ENCODE data around the gene DNAJC22.
A peak's percentile ranks its signal among the peaks of the same experiment; 100 is the strongest.

Gene DNAJC22

DNA sequence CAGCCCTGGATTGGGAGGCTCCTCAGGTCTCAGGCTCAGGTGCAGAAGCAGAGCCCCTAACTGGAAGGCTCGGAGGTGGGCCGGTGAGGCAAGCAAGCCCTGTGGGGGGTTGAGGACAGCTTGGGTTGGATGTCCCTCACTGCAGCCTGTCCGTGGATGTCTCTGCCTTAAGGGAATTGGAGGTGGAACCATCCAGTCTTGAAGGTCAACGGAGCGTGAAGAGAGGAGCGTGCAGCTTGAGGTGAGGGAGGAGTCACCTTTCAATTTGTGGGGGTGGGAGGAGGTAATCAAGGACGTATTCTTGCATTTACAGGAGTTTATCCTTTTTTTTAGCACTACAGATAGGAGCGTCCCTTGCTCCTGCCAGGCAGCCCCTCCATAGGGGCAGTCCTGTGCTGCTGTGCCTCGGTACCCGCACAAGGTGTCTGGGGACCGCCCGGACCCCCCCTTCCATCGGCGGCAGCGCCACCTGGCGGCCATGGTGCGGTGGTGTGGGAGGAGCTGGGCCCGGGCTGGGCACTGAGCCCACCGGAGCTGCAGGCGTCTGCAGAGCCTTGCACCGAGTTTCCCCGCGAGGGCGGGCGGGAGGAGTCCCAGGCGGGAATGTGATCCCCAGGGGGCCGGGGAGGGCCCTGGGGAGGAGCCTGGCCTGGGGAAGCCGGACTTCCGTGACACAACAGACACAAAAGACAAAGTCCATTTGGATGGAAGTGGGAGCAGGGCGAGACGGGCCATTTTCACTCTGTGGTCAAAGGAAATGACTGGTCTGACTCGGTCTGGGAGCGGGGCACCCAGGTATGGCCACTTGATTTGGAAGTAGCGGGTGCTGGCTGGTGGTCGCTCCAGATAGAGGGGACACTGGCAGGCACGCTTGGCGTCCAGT, 864 bp downstream of the DNAJC22 start:
- Mint-ChIP-seq H3K27me3 (peaks cover 98% of the 10 kb centered on the region), H3K36me3 (no peaks in the 10 kb centered on the region), H3K9me3 (no peaks in the 10 kb centered on the region), H3K27ac (peak overlapping the region; percentile 71), H3K4me3 (peak overlapping the region; percentile 78), H3K4me1 (peaks cover 57% of the 10 kb centered on the region)
- ATAC-seq: peak; percentile 78

DNA sequence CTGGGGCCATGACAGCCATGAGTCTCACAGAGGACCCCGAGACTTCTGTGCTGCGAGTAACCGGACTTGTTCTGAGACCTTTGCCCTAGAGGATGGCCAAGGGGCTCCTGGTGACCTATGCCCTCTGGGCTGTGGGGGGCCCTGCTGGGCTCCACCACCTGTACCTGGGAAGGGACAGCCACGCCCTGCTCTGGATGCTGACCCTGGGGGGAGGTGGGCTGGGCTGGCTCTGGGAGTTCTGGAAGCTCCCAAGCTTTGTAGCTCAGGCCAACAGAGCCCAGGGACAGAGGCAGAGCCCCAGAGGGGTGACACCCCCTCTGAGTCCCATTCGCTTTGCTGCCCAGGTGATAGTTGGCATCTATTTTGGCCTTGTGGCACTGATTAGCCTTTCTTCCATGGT, 2.1 kb downstream of the DNAJC22 start:
- Mint-ChIP-seq H3K4me1 (peaks cover 44% of the 10 kb centered on the region), H3K27me3 (peaks cover 96% of the 10 kb centered on the region), H3K27ac (no peak overlapping the region), H3K36me3 (no peaks in the 10 kb centered on the region), H3K4me3 (no peak overlapping the region), H3K9me3 (no peaks in the 10 kb centered on the region)
- ATAC-seq: no peak

DNA sequence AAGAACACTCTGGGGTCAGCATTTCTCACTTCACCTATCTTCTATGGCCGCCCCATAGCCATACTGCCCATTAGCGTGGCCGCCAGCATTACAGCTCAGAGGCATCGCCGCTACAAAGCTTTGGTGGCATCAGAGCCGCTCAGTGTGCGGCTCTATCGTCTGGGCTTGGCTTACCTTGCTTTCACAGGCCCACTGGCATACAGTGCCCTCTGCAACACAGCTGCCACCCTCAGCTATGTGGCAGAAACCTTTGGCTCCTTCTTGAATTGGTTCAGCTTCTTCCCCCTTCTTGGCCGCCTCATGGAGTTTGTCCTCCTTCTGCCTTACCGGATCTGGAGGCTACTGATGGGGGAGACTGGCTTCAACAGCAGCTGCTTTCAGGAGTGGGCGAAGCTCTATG, 2.6 kb downstream of the DNAJC22 start:
- no peaks in the 10 kb centered on the region for H3K36me3 Mint-ChIP-seq
- ATAC-seq: no peak
- no peak overlapping the region for H3K27ac Mint-ChIP-seq
- peaks cover 39% of the 10 kb centered on the region for H3K4me1 Mint-ChIP-seq
- H3K27me3 Mint-ChIP-seq: peaks cover 95% of the 10 kb centered on the region
- no peaks in the 10 kb centered on the region for H3K9me3 Mint-ChIP-seq
- no peak overlapping the region for H3K4me3 Mint-ChIP-seq

DNA sequence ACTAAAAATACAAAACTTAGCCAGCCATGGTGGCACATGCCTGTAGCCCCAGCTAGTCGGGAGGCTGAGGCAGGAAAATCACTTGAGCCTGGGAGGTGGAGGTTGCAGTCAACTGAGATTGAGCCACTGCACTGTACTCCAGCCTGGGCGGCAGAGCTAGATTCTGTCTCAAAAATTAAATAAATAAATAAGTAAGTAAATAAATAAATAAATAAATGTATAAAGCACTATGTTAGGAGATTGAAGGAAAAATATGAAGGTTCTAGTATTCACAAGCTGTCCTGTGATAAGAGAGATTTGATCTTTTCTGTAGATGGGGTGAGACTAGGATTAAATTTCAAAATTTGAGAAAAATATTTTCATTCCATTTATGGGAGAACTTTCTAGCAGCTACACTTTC, 5.7 kb downstream of the DNAJC22 start:
- no peak overlapping the region for H3K4me3 Mint-ChIP-seq
- H3K27ac Mint-ChIP-seq: no peak overlapping the region
- H3K27me3 Mint-ChIP-seq: peaks cover 72% of the 10 kb centered on the region
- H3K9me3 Mint-ChIP-seq: no peaks in the 10 kb centered on the region
- H3K36me3 Mint-ChIP-seq: no peaks in the 10 kb centered on the region
- H3K4me1 Mint-ChIP-seq: peaks cover 10% of the 10 kb centered on the region
- ATAC-seq: no peak

DNA sequence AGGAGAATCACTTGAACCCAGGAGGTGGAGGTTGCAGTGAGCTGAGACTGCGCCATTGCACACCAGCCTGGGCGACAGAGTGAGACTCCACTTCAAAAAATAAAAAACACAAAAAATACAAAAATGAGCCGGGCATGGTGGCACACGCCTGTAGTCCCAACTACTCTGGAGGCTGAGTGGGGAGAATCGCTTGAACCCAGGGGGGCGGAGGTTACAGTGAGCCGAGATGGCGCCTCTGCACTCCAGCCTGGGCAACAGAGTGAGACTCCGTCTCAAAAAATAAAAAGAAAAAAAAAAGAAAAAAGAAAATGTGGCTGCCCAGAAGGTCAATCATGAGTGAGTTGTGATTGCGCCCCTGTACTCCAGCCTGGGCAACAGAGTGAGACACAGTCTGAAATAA, 9.2 kb downstream of the DNAJC22 start:
- H3K27ac Mint-ChIP-seq: no peak overlapping the region
- peaks cover 41% of the 10 kb centered on the region for H3K27me3 Mint-ChIP-seq
- peaks cover 9% of the 10 kb centered on the region for H3K4me1 Mint-ChIP-seq
- no peaks in the 10 kb centered on the region for H3K36me3 Mint-ChIP-seq
- H3K9me3 Mint-ChIP-seq: no peaks in the 10 kb centered on the region
- no peak overlapping the region for H3K4me3 Mint-ChIP-seq
- ATAC-seq: no peak

DNA sequence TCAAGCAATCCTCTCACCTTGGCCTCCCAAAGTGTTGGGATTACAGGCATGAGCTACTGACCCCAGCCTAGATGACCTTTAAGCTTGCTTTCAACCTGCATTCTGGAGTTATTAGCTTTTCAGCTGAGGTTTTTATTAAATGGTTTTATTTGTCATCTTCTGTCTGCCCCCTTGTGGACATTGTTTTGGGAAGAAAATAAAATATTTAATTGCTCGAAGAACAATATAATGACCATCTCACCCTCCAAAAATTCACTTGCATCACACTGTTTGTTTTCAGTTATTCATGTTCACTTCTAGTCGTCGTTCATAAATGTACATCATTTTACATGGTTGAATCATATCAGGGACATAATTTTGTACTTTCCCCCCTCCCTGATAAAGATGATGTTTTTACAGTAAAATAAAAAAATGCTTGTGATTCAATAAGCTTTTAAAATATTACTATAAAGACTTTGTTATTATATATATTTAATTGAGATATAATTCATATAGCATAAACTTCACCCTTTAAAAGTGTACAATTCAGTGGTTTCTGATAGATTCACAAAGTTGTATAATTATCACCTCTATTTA, 10.5 kb downstream of the DNAJC22 start:
- H3K27me3 Mint-ChIP-seq: peaks cover 32% of the 10 kb centered on the region

DNA sequence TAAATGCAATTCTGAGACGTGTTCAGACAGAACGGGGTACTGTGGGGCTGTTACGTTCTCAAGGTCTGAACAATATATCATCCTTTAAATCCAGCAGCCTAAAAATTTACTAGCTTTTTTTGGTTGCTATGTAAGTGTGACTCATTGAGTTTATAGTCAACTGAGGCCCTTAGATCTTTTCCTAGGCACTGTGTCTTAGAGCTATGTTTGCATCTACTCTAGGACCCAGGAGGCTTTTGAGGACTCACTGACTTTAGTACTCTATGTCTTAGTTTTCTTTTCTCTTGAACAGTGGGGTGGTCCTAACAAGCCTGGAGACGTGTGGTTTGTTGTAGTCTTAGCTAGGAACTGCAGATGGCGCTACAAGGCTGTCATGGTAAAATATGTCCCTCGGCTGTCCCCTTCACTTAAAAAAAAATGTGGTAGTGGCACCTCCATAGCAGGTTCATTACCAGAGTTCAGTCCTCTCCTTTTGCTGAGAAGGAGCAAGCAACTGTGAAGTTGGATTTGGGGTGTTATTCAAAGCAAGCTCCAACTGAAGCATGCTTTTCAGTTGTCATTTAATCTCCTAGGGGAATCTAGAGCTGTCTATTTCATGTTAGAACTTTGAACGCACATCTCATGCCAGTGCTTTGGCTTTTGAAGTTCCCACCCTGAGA, 11.9 kb downstream of the DNAJC22 start:
- peak; percentile 83 for ATAC-seq
- Mint-ChIP-seq H3K4me1 (peaks cover 9% of the 10 kb centered on the region), H3K4me3 (no peak overlapping the region), H3K36me3 (no peaks in the 10 kb centered on the region), H3K27me3 (peaks cover 20% of the 10 kb centered on the region), H3K9me3 (no peaks in the 10 kb centered on the region), H3K27ac (no peak overlapping the region)

More for the DNA sequence above, 10.5 kb downstream of the DNAJC22 start:
- H3K36me3 Mint-ChIP-seq: no peaks in the 10 kb centered on the region
- no peak for ATAC-seq
- H3K9me3 Mint-ChIP-seq: no peaks in the 10 kb centered on the region
- H3K4me1 Mint-ChIP-seq: peaks cover 9% of the 10 kb centered on the region
- no peak overlapping the region for H3K4me3 Mint-ChIP-seq
- no peak overlapping the region for H3K27ac Mint-ChIP-seq

DNA sequence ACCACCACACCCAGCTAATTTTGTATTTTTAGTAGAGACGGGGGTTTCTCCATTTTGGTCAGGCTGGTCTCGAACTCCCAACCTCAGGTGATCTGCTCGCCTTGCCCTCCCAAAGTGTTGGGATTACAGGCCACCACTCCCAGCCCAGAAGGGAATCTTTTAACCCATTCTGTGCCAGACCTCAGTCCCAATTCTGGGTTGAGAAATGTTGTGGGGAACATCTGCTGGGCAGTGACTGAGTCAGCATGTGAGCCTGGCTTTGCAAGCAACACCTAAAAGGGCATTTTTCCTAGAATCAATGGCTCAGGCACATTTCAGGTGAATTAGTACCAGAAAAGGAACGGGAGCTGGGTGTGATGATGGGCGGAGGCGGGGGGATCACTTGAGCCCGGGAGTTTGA, 13.0 kb downstream of the DNAJC22 start:
- Mint-ChIP-seq H3K4me1 (peaks cover 9% of the 10 kb centered on the region), H3K4me3 (no peak overlapping the region), H3K9me3 (no peaks in the 10 kb centered on the region), H3K36me3 (no peaks in the 10 kb centered on the region), H3K27me3 (peaks cover 12% of the 10 kb centered on the region), H3K27ac (no peak overlapping the region)
- no peak for ATAC-seq

DNA sequence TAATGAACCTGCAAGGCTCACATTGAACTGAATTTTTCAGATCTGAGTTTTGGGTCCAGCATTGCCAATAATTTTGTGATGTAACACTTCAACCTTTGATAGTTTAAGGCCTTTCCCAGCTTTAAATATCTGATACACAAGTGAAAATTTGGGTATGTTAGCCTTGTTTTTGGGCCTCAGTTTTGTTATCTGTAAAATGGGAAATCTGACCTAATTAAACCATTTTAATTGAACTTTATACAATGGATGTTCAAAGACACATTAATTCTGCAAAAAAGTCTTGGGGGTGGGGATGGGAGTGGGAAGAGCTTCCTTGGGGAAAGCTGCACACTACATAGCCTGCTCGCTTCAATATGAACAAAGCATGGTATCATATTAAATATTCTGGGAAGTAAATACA, 15.4 kb downstream of the DNAJC22 start:
- H3K9me3 Mint-ChIP-seq: no peaks in the 10 kb centered on the region
- H3K27me3 Mint-ChIP-seq: peaks cover 8% of the 10 kb centered on the region
- no peak for ATAC-seq
- H3K27ac Mint-ChIP-seq: no peak overlapping the region
- no peaks in the 10 kb centered on the region for H3K36me3 Mint-ChIP-seq
- peaks cover 14% of the 10 kb centered on the region for H3K4me1 Mint-ChIP-seq
- no peak overlapping the region for H3K4me3 Mint-ChIP-seq

DNA sequence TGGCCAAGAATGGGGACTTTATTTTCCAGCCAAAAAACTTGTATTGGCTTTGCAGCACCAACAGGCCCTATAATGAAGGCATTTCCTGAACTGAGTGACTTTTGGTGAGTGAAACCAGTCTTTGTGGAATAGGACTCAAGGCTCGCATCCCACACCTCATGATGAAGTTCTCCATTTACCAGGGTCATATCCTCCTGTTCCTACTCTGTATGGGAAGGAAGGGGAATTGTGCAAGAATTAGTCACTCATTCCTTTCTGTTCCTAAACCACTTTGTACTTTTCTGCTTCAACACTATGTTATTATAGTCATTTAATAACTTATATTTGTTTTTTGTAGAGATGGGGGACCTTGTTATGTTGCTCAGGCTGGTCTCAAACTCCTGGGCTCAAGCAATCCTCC, 18.3 kb downstream of the DNAJC22 start:
- H3K27me3 Mint-ChIP-seq: peaks cover 8% of the 10 kb centered on the region
- H3K36me3 Mint-ChIP-seq: no peaks in the 10 kb centered on the region
- H3K4me3 Mint-ChIP-seq: no peak overlapping the region
- H3K4me1 Mint-ChIP-seq: peaks cover 32% of the 10 kb centered on the region
- no peaks in the 10 kb centered on the region for H3K9me3 Mint-ChIP-seq
- ATAC-seq: no peak
- H3K27ac Mint-ChIP-seq: no peak overlapping the region

DNA sequence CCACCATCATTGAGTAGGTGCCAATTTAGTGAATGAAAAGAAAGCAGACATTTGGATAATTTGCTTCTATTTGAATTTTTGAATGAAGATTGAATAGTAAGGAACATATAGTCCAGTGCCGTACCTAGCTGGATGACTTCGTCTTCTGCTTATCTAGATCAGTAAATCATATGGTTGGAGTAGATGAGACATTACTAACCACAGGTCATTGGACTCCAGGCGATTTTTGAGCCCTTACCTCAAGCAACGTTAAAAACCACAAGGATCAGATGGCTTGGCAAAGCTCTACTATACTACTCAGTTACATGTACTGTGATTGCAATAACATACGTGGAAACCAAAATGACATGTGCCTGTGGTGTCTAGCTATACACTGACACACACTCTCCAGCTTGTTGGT, 18.9 kb downstream of the DNAJC22 start:
- Mint-ChIP-seq H3K4me1 (peaks cover 38% of the 10 kb centered on the region), H3K27me3 (peaks cover 7% of the 10 kb centered on the region), H3K9me3 (no peaks in the 10 kb centered on the region), H3K4me3 (peak overlapping the region; percentile 81), H3K36me3 (no peaks in the 10 kb centered on the region), H3K27ac (no peak overlapping the region)
- no peak for ATAC-seq

DNA sequence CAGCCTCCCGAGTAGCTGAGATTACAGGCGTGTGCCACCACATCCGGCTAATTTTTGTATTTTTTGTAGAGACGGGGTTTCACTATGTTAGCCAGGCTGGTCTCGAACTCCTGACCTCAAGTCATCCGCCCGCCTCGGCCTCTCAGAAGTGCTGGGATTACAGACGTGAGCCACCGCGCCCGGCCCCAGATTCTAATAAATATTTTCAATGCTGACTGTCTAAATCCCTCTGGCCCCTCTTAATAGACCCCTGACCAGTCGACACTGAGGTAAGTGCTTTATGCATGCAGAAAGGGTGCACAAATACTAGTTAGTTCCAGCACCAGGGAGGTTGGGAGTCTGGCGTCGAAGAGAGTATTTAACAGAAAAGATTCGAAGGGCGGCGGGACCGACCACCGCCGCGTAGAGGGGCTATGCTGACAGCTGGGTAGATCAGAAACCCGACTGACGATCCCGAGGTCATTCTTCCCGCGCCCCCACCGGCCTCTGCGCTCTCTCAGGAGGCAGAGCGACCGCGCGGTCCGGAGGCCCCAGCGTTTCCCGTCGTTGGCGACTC, 19.5 kb downstream of the DNAJC22 start:
- H3K36me3 Mint-ChIP-seq: no peaks in the 10 kb centered on the region
- peaks cover under 1% of the 10 kb centered on the region for H3K27me3 Mint-ChIP-seq
- H3K4me1 Mint-ChIP-seq: peaks cover 44% of the 10 kb centered on the region
- peak; percentile 35 for ATAC-seq
- peak overlapping the region; percentile 81 for H3K4me3 Mint-ChIP-seq
- H3K27ac Mint-ChIP-seq: peak overlapping the region; percentile 84
- H3K9me3 Mint-ChIP-seq: no peaks in the 10 kb centered on the region

DNA sequence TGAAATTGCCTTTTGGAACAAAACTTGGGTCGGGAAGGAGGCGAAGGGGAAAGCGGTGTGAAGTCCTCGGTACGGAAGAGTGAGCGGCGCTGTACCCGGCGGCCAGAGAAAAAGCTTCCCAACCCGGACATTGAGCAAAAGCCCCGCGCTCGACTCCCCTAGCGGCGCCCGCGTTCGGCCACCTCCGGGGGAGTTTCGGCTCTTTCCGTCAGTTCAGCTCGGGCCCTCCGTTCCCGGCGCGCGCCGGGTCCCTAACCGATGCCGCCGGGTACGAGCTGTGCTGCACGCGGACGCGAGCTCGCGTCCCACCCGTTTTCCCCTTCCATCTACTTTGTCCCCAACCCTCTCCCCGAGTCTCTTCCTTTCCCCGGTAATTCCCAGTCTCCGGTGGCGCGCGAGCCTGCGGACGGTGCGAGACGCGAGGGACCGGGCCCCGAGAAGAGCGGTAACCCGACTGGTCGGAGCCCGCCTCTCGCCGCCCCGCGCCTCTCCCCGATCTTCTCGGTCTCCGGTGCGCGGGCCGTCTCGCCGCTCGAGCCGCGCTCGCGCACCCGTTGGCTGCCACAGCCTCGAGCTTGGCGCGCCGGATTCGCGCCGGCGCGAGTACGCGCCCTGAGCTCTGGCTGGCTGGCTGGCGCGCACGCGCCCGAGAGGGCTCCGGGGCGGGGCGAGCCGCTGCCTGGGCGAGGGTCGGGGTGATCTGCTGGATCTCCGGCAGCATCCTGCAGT, 20.1 kb downstream of the DNAJC22 start:
- no peaks in the 10 kb centered on the region for H3K27me3 Mint-ChIP-seq
- peaks cover 50% of the 10 kb centered on the region for H3K4me1 Mint-ChIP-seq
- no peaks in the 10 kb centered on the region for H3K36me3 Mint-ChIP-seq
- peak overlapping the region; percentile 84 for H3K27ac Mint-ChIP-seq
- no peaks in the 10 kb centered on the region for H3K9me3 Mint-ChIP-seq
- peak; percentile 93 for ATAC-seq
- peak overlapping the region; percentile 81 for H3K4me3 Mint-ChIP-seq

DNA sequence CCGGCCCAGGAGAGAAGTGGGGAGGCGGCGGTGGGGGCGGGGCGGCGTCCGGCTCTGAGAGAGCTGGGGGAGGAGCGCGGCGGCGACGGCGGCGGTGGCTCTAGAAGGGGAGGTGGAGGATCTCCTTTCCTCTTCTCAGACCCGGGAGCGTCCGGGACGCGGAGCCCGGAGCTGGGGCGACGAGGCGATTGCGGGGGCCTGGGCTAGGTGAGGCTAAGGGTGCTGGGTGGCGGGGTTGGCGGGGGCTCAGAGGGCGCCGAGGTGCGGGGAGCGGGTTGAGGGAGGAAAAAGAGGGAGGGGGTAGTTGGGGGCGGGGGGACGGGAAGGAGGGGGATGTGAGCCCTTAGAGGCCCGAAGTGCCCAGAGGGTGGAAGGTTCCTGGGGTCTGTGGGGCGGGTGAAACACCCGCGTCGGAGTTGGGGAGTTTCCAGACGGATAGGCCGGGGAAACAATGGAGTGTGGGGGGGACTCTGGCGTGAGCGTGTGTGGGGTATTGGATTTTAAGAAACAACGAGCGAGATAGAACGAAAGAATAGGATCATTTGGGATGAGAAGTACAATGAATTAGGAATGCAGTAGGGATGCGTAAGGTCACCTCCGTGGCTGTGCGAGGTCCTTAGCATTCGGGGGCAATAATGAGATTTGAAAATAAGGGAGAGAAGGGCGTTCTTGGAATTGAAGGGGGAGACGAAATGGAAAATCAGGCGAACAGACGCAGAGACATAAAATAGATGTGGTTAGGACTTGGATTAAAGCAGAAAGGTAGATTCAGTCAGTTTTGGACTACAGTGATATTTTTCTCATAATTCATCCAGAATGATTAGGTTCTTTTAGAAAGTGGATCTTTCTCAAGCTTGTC, 20.9 kb downstream of the DNAJC22 start, which contains the start of gene SPATS2:
TSS of gene SPATS2 (plus strand) at position 82 of the 859 bp plus-strand sequence. CDS start 93,551 bp downstream, outside the sequence.
- Mint-ChIP-seq H3K4me1 (peaks cover 52% of the 10 kb centered on the region), H3K27me3 (no peaks in the 10 kb centered on the region), H3K27ac (peak within 1 kb of the TSS; percentile 84), H3K4me3 (peak within 1 kb of the TSS; percentile 81), H3K9me3 (no peaks in the 10 kb centered on the region), H3K36me3 (peaks cover 2% of the 10 kb centered on the region)
- ATAC-seq: no peak
